ENCODE measurements around the gene C9orf78.

C9orf78 gene

DNA sequence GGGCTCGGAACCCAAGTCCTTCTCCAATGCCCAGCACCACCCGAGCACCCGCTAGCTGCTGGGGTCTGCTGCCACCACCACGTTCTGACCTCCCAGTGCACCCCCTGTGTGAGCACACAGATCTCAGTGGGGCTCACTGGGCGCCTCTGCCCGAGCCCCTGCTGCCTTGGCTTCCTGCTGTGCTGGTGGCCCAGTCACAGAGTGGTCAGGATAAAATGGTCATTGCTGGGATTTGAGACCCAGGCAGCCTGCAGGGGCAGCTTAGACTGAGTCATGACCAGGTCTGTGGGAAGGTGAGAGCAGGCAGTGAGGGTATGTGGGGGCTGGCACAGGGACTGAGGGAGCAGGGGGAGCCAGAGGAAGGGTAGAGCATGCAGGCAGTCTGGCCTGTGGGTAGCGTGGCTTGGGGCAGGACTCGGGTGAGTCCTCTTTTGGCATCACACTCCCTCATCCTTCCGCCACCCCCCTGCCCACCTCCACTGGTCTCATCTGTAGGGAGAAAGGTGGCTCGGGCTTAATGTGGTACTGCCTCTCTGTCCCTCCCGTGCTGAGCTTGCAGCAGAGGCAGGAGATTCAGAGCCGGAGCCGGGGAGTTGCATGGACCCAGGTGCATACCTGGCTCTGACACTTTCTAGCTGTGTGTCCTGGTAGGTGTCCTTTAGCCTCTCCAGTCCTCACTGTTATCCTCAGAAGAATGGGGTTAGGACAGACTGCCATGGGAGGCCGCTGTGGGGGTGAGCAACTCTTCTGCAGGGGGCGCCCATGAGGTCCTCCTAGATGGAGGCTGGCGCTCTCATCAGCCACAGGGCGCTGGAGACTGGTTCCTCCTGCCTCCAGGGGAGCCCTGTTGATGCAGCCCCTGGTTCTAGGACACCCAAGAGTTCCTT, 32.3 kb upstream of the C9orf78 start:
- DNase-seq = no peak

DNA sequence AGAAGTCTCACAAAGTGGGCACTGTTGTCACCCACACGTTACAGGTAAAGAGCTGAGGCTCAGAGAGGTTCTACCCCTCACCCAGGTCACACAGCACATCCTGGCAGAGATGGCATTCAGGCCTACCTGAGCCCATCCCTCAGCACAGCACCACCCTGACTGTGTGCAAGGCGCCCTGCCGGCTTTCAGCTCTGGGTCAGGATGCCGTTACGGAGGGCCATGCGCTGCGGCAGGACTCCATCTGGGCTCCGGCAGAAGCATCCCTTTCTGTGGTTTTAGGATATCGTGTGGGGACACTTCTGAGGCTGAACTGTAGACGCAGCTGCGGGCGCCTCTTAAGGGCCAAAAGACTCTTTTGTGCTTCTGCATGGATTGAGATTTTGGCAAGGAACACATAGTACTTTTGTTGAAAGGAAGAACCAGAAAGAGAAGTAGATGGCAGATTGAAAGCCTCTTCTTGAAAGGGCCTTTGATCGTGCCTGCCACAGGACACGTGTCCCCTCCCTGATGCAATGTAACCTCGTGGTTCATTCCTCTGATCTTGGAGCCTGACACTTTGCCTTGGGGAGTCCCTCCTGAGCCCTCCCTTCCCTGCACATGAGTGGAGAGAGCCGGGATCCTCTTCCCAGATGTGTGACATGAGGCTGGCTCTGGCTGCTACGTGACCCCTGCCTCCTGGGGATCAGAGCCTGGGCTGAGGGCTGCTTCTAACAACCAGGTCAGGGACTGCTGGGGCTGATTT, 31.5 kb upstream of the C9orf78 start:
- no peak for DNase-seq

DNA sequence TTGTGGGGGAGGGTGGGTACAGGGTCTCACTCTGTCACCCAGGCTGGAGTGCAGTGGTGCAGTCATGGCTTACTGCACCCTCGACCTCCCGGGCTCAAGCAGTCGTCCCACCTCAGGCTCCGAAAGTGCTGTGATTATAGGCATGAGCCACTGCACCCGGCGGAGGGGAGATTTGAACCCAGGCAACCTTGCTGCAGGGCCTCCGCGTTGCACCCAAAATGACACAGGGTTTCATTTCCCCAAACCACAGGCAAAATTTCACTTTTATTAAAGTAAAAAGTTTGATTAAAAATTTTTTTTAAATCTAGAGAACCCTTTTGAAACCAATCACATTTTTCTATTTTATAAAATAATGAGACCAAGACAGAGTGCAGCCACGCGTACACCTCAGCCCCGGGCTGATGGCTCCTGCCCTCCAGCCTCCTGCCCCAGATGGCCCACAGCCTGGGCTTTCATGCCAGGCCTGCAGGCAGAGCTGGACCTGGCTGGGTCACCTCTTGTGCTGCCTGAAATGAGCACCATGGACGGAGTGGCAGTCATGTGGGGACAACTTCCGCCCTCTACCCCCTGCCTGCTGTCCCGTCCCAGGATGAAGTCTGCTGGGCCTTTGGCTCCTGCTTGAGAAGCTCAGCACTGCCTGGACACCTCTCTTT, 30.7 kb upstream of the C9orf78 start:
- no peak for DNase-seq

DNA sequence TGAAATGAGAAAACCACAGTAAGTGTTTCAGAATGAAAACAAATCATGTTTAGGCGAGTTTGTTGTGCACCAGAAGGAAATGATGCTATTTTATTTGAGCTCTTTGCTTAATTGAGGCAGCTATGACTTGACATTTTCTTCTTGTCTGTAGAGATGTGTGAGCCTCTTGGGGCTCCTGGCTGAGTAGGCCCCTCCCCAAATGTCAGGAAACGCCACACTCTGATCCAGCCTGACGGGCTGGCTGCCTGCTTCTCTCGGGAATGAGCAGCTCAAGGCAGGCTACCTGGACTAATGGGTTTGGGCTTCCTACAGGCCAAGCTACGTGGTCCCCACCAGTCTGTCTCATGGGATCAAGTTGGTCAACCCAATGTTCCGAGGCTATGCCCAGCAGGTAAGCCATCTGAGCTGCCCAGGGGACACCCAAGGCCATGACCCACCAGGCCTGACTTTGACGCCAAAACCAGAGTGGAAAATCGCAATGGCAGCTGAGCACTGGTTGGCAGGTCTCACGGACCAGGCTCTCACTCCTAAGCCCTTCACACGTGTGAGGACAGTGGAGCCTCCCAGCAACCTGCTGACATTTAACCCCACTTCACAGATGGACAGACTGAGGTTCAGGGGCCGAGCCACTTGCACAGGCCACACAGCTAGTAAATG, 30.0 kb upstream of the C9orf78 start:
- no peak for DNase-seq

DNA sequence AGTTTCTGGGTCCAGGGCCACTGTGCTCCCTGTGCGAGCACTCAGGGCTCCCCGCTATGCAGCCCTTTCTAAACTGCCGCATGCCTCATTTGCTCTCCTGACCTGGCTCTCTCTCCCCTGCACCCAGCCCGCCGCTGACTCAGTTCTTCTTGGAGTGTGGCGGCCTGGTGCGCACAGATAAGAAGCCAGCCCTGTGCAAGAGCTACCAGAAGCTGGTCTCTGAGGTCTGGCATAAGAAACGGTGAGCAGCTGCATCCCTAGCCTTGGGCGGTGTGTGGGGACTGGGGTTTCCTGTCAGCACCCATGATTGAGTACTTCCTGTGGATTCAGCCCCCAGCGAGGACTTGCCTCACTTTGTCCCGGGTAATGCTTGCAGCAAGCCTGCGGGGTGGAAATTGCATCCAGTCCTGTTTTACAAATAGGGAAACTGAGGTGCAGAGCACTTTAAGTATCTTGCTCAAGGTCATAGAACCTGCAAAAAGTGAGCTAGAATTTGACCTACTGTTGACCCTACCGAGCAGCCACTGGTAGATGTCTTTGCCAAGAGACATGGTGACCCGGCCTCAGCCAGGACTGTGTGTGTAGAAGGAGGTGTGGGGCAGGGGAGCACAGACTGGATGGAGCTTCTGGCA, 28.1 kb upstream of the C9orf78 start:
- no peak for DNase-seq

DNA sequence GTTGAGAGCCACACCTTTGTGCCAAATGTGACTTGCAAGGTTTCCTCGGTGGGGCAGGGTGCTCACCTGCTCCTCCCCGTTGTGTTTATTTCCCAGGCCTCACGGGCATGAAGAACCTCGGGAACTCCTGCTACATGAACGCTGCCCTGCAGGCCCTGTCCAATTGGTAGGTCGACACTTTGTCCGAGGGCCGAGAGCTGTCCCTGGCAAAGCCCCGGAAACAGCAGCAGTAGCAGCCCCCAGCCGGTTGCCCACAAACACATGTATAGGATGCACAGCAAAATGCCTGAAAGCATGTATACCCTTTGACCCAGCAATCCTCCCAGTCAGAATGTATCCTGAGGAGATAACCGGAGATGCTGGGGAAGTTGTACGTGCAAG, 26.4 kb upstream of the C9orf78 start:
- DNase-seq = no peak

DNA sequence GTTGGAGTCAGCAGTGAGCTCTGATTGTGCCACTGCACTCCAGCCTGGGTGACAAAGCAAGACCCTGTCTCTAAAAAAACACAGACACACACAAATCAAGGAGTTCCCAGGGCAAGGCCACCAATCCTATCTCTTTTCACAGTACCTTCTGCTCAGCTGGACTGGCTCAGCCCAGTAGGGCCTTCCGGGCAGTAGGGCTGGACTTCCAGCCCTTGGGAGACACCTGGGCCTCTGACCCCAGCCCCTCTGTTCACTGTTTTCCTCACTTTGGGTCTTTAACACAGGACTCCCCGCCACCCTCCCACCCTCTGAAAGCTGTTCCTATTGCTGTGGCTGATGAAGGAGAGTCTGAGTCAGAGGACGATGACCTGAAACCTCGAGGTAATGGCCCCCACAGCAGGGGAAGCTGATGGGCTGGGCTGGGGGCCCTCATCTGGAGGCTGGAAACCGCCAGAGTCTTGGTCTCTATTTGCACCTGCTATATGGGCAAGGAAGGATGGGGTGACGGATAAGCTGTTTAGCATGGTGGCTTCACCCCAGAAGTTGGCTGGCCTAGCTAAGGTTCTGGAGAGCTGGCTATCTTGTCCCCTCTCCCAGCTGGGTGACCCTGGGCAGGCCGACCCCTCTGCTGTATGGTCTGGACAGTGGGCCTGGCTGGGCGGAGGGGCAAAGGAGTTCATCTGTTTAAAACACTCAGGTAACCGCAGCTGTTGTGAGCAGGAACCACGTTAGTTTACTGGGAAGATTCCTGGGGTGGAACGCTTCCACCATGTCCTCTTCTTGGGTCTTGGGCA, 25.8 kb upstream of the C9orf78 start:
- DNase-seq = no peak

DNA sequence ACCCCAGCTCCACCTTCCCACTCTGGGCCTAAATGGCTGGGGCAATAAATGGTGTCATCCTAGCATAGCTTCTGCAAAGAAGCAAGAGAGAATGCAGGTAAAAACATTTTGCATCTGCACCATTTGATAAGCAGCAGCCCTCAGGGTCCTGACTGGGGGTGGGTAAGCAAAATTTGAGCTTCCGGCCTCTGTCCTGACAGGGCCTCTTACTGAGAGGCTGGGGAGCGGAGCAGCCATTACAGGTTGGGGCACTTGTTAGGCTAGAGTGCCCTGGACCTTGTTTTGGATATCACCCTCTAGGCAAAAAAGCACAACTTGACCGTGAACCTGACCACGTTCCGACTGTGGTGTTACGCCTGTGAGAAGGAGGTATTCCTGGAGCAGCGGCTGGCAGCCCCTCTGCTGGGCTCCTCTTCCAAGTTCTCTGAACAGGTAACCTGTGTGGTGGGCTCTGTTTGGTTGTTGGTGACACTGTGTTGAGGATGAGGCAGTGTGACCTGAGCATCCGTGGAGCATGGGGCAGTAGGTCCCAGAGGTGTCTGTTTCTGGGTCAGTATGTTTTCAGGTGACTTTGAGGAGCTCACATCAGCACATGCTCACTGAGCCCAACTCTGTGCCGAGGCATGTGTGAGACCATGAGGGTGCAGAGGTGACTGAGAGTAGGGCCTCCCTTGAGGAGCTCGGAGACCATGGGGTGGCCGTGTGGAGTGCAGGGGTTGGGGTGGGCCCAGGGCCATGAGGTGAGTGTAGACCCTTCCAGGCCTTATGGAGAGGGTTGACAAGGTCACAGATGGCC, 23.3 kb upstream of the C9orf78 start:
- no peak for DNase-seq

DNA sequence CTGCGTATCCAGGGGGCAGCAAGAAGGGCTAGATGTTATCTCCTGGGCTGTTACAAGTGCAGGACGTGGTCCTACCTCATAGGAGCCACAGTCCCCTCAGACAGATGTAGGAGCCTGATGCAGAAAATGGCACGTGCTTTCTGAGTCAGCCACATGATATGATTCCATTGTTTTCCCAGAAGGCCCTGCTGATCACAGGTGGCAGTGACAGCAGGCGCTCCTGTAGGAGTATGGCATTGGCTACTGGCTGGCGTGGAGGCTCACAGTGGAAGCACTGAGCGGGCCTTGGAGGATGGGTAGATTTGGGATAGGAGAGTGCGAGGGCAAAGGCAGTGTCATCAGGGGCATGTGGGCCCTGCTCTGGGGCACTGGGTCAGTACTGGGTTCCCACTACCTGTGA, 22.1 kb upstream of the C9orf78 start:
- no peak for DNase-seq

DNA sequence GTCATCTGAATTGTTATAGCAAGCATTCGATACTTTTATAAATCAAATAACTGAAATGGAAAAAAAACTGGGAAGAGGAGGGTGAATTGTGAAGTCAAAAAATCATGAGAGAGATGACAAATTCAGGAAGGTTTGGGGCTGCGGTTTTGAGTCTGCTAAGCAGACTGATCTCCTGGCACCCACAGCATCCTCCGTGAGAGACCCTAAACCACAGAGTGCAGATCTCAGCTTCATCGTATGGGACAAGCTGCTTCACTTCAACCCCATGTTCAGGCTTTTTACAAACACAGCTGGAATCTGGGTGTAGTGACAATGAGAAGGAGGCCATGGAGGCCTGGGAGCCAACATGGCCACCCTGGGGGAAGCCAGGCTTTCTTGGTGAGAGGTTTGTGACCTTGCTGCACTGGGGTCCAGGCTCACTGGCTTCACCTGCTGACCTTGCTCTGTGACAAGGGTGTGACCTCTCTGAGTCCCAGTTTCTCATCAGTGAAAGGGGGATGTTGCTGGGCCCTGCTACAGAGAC, 19.6 kb upstream of the C9orf78 start:
- DNase-seq = no peak

DNA sequence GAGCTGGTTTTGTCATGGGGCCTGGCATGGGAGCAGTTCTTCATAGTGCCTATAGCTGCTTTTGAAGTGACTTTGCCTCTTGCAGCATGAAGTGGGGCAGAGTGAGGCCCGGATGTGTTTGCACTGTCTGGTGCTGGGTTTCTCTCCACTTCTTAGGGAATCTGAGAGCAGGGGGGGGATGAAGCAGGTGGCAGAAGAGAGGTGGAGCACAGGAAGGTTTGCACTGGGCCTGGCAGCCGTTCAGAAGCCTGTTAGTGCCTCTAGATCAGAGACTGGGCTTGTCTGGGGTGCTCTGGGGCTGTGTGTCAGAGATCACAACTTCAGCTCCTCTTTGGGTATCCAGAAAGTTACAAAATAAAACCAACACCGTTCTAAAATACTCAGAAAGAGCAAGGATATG, 18.5 kb upstream of the C9orf78 start:
- no peak for DNase-seq

DNA sequence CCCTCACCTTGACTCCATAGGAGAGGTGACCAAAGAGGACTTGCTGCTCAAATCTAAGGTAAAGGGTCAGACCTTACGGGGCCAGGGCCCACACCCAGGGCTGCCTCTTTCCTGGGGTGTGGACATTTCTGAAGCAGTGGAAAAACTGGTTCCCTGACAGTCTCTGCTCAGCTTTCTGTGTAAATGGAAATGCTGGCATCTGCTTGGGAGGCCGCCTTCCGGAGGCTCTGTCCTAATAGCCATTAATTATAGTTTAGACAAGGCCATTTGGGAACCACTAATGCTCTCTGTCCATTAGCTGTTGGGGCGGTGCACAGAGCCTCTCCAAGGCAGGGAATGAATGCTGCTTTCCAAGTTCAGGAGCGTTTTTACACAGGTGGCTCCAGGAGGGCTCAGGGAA, 17.5 kb upstream of the C9orf78 start:
- no peak for DNase-seq

DNA sequence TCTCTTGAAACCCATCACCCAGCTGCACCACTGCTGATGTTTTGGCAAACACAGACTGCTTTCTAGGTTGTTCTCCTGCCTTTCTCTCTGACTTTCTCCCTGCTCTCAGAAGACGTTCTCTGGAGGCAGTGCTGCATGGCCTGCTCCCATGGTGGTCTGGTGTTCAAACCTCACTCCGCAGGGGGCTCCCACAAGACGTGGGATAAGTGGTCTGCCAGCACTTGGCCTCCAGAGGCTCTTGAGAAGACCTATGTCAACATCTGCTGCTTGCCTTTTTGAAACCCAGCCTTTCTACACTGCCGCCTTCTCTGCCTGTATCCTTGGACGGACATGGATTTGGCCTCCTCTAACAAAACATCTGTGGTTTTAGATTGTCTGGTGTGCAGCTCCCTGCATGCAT, 16.7 kb upstream of the C9orf78 start:
- no peak for DNase-seq

DNA sequence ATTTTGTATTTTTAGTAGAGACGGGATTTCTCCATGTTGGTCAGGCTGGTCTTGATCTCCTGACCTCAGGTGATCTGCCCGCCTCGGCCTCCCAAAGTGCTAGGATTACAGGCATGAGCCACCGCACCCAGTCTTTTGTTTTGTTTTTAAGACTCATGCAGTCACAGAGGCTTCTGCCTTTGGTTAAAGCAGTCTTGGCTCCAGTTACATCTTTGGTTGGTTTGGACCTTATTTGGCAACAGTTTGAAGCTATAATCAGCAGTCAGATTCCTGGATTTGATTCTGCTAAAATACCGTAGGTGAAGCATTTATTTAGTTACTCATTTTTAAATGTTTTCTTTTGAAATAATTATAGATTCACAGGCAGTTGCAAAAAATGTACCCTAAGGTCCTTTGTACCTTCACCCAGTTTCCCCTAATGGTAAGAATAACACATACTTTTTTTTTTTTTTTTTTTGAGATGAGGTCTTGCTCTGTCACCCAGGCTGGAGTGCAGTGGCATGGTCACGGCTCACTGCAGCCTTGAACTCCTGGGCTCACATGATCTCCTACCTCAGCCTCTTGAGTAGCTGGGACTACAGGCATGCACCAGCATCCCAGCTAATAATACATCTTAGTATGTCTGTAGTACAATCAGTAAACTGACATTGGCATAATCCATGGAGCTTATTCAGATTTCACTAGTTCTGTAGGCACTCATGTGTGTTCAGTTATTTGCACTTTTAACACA, 15.9 kb upstream of the C9orf78 start:
- DNase-seq = no peak

DNA sequence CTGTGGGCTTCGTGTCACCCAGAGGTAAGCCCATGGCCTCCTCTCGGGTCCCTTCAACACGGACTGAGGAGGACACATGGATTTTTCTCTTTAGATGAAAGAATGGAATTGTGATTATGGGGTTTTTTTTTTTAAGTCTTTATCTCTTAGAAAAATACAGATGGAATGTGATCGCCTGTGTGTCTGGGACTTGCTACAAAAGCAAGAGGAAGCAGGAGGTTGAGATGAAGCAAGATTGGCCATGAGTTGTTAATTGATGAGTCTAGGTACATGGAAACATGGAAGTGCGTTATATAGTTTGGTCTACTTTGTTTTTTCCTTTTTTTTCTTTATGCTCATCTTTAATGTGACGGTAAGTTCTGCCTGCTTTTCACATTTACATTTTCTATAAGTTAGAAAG, 14.8 kb upstream of the C9orf78 start:
- no peak for DNase-seq

DNA sequence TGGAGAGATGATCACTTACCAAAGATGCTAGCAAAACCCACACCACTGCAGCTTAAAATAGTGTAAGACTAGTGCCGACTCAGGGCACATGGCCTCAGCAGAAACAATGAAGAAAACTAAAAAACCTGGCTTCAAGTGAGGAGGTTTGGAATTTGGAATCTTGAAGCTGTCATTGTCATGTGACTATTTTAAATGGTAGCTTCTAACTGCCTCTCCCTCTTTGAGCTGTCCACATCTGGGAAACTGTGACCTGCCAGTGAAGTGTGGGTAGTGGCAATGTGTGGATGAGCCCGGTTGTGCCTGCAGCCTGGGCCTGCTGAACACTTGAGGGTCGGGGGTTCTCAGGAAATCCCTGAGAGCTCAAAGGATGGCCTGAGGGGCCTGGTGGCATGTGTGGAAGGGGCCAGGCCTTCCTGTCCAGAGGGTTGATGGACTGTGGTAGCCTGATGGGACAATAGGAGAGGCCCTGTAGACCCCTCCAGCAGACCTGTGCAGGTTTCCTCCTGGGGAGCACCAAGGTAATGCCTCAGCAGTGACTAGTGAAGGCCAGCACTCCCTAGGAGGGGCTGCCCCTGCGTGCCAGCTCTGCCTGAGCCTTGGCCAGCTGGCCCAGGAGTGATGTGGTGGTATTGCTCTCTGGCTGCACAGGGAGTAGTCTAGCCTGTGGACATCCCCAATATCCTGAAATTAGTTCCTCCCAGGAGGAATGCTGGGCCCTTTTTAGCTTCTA, 13.8 kb upstream of the C9orf78 start:
- no peak for DNase-seq

DNA sequence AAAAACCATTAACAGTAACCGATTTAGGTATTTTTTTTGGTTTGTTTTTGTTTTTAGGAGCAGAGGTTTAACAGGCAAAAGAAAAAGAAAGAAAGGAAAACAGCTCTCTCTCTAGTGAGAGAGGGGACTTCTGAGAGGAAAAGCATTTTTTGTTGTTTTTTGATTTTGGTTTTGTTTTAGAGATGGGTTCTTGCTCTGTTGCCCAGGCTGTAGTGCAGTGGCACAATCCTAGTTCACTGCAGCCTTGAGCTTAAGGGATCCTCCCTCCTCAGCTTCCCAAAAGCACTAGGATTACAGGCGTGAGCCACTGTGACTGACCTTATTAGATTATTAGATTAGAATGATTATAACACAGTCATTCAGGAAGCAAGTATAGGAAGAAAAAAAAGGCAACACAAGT, 10.3 kb upstream of the C9orf78 start:
- DNase-seq = no peak

DNA sequence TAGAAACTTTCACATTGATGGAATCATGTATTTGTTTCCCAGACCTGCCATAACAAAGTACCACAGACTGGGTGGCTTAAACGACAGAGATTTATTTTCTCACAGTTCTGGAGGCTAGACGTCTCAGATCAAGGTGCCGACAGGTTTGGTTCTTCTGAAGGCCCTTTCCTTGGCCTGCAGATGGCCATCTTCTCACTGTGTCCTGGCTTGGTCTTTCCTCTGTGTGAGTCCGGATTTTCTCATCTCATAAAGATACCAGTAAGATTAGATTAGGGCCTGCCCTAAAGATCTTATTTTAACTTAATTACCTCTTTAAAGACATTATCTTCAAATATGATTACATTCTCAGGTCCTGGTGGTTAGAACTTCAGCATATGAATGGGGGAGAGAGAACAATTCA, 6.0 kb upstream of the C9orf78 start:
- no peak for DNase-seq

DNA sequence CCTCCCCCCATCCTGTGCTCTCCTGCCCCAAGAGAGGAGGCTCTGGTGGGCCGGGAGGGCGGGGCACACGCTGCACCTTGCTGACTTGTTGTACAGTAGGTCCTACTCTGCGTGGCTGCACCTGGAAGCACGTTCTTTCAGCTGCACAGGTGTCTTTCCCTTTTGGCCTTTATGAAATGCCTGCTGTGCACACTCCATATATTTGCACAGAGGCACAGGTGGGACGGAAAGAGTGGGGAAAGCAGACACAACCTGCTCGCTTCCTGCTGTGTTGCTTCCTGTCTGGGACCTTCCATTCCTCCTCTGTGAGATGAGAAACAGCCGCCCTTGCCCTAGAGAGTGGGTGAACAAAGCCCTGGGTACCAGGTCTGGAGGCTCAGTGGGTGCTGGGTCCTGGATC, 5.0 kb upstream of the C9orf78 start:
- peak; percentile 69 for DNase-seq

Data from NCI-H2171 (cell line).